Dedifferentiated amniotic fluid mesenchymal stem cell (primary cell): Measurements from ENCODE around the gene NDUFA3.
A peak's percentile ranks its signal among the peaks of the same experiment; 100 is the strongest.

Experiments
- DNase-seq: peaks from one replicate; pipeline ENCODE4 v3.0.0-alpha.2; 2016; ENCODE audit errors: extremely low spot score

Gene NDUFA3

GRCh38 chr19:54107876-54108490, 5.3 kb downstream of the NDUFA3 start:
- no peak for DNase-seq

- DNase-seq = no peak
Measured at GRCh38 chr19:54108496-54108895, 5.8 kb downstream of the NDUFA3 start.

- DNase-seq = no peak
Measured at GRCh38 chr19:54109651-54110050, 7.0 kb downstream of the NDUFA3 start.

GRCh38 chr19:54114340-54115108, 11.9 kb downstream of the NDUFA3 start:
- no peak for DNase-seq

- DNase-seq = peak; percentile 99
Measured at GRCh38 chr19:54115109-54116063, 12.7 kb downstream of the NDUFA3 start, which contains the start of the genes PRPF31 and TFPT. Gene PRPF31 (plus strand): TSS chr19:54115754. CDS start chr19:54118279, 2,525 bp downstream. Gene TFPT (minus strand): TSS chr19:54115657. CDS start chr19:54115269, 388 bp downstream.

- no peak for DNase-seq
Measured at GRCh38 chr19:54121259-54121658, 18.6 kb downstream of the NDUFA3 start.

- DNase-seq = no peak
Measured at GRCh38 chr19:54123682-54124081, 21.0 kb downstream of the NDUFA3 start.

- no peak for DNase-seq
Measured at GRCh38 chr19:54124393-54124792, 21.7 kb downstream of the NDUFA3 start.

GRCh38 chr19:54125713-54126112, 23.1 kb downstream of the NDUFA3 start:
- DNase-seq = no peak

- no peak for DNase-seq
Measured at GRCh38 chr19:54127688-54128440, 25.2 kb downstream of the NDUFA3 start.

GRCh38 chr19:54128441-54128725, 25.7 kb downstream of the NDUFA3 start:
- DNase-seq = no peak

GRCh38 chr19:54128796-54129616, 26.4 kb downstream of the NDUFA3 start:
- no peak for DNase-seq

GRCh38 chr19:54129617-54129996, 27.0 kb downstream of the NDUFA3 start:
- DNase-seq = no peak

GRCh38 chr19:54133312-54133956, 30.8 kb downstream of the NDUFA3 start:
- no peak for DNase-seq

GRCh38 chr19:54133957-54134590, 31.4 kb downstream of the NDUFA3 start:
- no peak for DNase-seq

GRCh38 chr19:54136086-54136863, 33.6 kb downstream of the NDUFA3 start:
- no peak for DNase-seq

- peak; percentile 100 for DNase-seq
Measured at GRCh38 chr19:54136864-54137698, 34.4 kb downstream of the NDUFA3 start.
